Osteocyte (in vitro differentiated cells): ENCODE data around the gene CTNNA1. TPM values are rescaled to one million over a fixed set of nuclear protein-coding genes. Genes with fewer than 3 reads are reported as not detected.

Experiments
- DNase-seq: peaks from one replicate; pipeline ENCODE4 v3.0.0; 2021; ENCODE audit warnings: mixed read lengths; ENCODE audit not compliant: unreplicated experiment; ENCODE audit errors: extremely low spot score
- H3K27ac Mint-ChIP-seq: one replicate; pipeline ENCODE4 v1.8.0; 2021; ENCODE audit warnings: mild to moderate bottlenecking, mixed read lengths; ENCODE audit not compliant: unreplicated experiment
- H3K27me3 Mint-ChIP-seq: one replicate; pipeline ENCODE4 v1.8.0; 2021; ENCODE audit warnings: mixed read lengths; ENCODE audit not compliant: unreplicated experiment
- H3K36me3 Mint-ChIP-seq: one replicate; pipeline ENCODE4 v1.8.0; 2021; ENCODE audit warnings: mixed read lengths; ENCODE audit not compliant: unreplicated experiment
- H3K4me1 Mint-ChIP-seq: one replicate; pipeline ENCODE4 v1.8.0; 2021; ENCODE audit warnings: mixed read lengths; ENCODE audit not compliant: unreplicated experiment
- H3K4me3 Mint-ChIP-seq: one replicate; pipeline ENCODE4 v1.8.0; 2021; ENCODE audit warnings: mild to moderate bottlenecking, moderate library complexity, mixed read lengths; ENCODE audit not compliant: unreplicated experiment
- H3K9me3 Mint-ChIP-seq: one replicate; pipeline ENCODE4 v1.8.0; 2021; ENCODE audit warnings: mixed read lengths; ENCODE audit not compliant: unreplicated experiment
- CTCF ChIP-seq: fragments of 200-600 bp; sonication (generic); IDR thresholded peaks from 2 replicates; pipeline ENCODE4 v1.5.0; 2021; ENCODE audit warnings: antibody characterized with exemption, mild to moderate bottlenecking, moderate library complexity
- total RNA-seq: library from RNA; stranded (reverse); gene quantifications from 2 replicates; pipeline ENCODE4 v1.2.1, GENCODE V29; 2021

Gene CTNNA1
- total RNA-seq, 1 donor from 2014 or later: 375 TPM

- Mint-ChIP-seq H3K9me3 (no peaks in the 10 kb centered on the region), H3K4me1 (peaks cover 3% of the 10 kb centered on the region), H3K4me3 (no peak overlapping the region), H3K36me3 (peaks cover 62% of the 10 kb centered on the region), H3K27ac (no peak overlapping the region), H3K27me3 (no peaks in the 10 kb centered on the region)
- TF ChIP-seq CTCF: no peak
- no peak for DNase-seq
Observed at GRCh38 chr5:138926688-138927448, 173.6 kb downstream of the CTNNA1 start.

GRCh38 chr5:138927544-138927943 lies 174.3 kb downstream of the CTNNA1 start:
- peaks cover 3% of the 10 kb centered on the region for H3K4me1 Mint-ChIP-seq
- no peak overlapping the region for H3K27ac Mint-ChIP-seq
- H3K9me3 Mint-ChIP-seq: no peaks in the 10 kb centered on the region
- DNase-seq: no peak
- no peak for TF ChIP-seq CTCF
- peaks cover 64% of the 10 kb centered on the region for H3K36me3 Mint-ChIP-seq
- H3K4me3 Mint-ChIP-seq: no peak overlapping the region
- H3K27me3 Mint-ChIP-seq: no peaks in the 10 kb centered on the region

GRCh38 chr5:138927979-138928378 lies 174.8 kb downstream of the CTNNA1 start:
- Mint-ChIP-seq H3K36me3 (peaks cover 69% of the 10 kb centered on the region), H3K27ac (no peak overlapping the region), H3K27me3 (no peaks in the 10 kb centered on the region), H3K9me3 (no peaks in the 10 kb centered on the region), H3K4me1 (peaks cover 3% of the 10 kb centered on the region), H3K4me3 (no peak overlapping the region)
- TF ChIP-seq CTCF: no peak
- no peak for DNase-seq

- Mint-ChIP-seq H3K27ac (no peak overlapping the region), H3K4me3 (no peak overlapping the region), H3K36me3 (peaks cover 66% of the 10 kb centered on the region), H3K27me3 (no peaks in the 10 kb centered on the region), H3K4me1 (no peaks in the 10 kb centered on the region), H3K9me3 (no peaks in the 10 kb centered on the region)
- no peak for TF ChIP-seq CTCF
- no peak for DNase-seq
Observed at GRCh38 chr5:138929571-138929955, 176.3 kb downstream of the CTNNA1 start.

GRCh38 chr5:138930371-138931097 lies 177.3 kb downstream of the CTNNA1 start:
- Mint-ChIP-seq H3K9me3 (no peaks in the 10 kb centered on the region), H3K27me3 (no peaks in the 10 kb centered on the region), H3K36me3 (peaks cover 64% of the 10 kb centered on the region), H3K27ac (no peak overlapping the region), H3K4me1 (no peaks in the 10 kb centered on the region), H3K4me3 (no peak overlapping the region)
- peak; percentile 38 for DNase-seq
- no peak for TF ChIP-seq CTCF
